Measurements from ENCODE around the gene KRTAP8-1. TPM values are rescaled to one million over a fixed set of nuclear protein-coding genes. Genes with fewer than 3 reads are reported as not detected.

Gene KRTAP8-1
- total RNA-seq, 2 experiments from 2014 or later: not detected

- TF ChIP-seq CTCF (IDR thresholded peaks at IDR 0.05): no peak
- Mint-ChIP-seq H3K4me3 (no peak overlapping the region), H3K27ac (no peak overlapping the region), H3K36me3 (ENCODE audit: low read depth) (no peaks in the 10 kb centered on the region), H3K27me3 (peaks cover 27% of the 10 kb centered on the region), H3K9me3 (no peaks in the 10 kb centered on the region), H3K4me1 (ENCODE audit: low read depth) (no peaks in the 10 kb centered on the region)
- DNase-seq: peak in 4 of 14 experiments; percentile 3 to 18 (median 4)
- Histone ChIP-seq H3K36me3 (ENCODE audit: insufficient read depth, low read length) (no peaks in the 10 kb centered on the region), H3K27ac (ENCODE audit: low read depth in 1 of 2, low read length in 2 of 2) (no peak overlapping the region), H3K27me3 (ENCODE audit: control insufficient read depth in 1 of 2, insufficient read depth in 2 of 2, low read length in 2 of 2) (peaks cover 3 to 4% of the 10 kb centered on the region in 2 experiments), H3K4me1 (ENCODE audit: insufficient read depth, low read length) (no peaks in the 10 kb centered on the region), H3K4me3 (ENCODE audit: low read length) (no peak overlapping the region), H3K9me3 (ENCODE audit: control insufficient read depth in 1 of 2, insufficient read depth in 1 of 2, low read length in 2 of 2) (no peaks in the 10 kb centered on the region)
- intact Hi-C loops (cut with DNase I, micrococcal nuclease): no loop called here
- ChIA-PET POLR2A (interaction anchor here (0.6 kb wide), 1 partner anchor 303 kb away, joined by 3 read pairs; no protein-coding TSS in a partner anchor), CTCF (no interaction called here)
- ATAC-seq (ENCODE audit: poor library complexity): no peak
Measured at GRCh38 chr21:30839304-30839703, 26.2 kb upstream of the KRTAP8-1 start.

GRCh38 chr21:30838536-30838935 lies 25.5 kb upstream of the KRTAP8-1 start:
- no peaks in the 10 kb centered on the region for H3K36me3 ChIP-seq (ENCODE audit: insufficient read depth, low read length)
- POLR2A ChIA-PET: no interaction called here
- no peak for ATAC-seq (ENCODE audit: poor library complexity)

GRCh38 chr21:30831194-30831765 lies 18.2 kb upstream of the KRTAP8-1 start:
- H3K4me1 ChIP-seq (ENCODE audit: insufficient read depth, low read length): no peaks in the 10 kb centered on the region
- Mint-ChIP-seq H3K4me1 (ENCODE audit: low read depth) (no peaks in the 10 kb centered on the region), H3K36me3 (ENCODE audit: low read depth) (no peaks in the 10 kb centered on the region), H3K4me3 (no peak overlapping the region), H3K27me3 (peaks cover 18% of the 10 kb centered on the region), H3K9me3 (no peaks in the 10 kb centered on the region), H3K27ac (no peak overlapping the region)
- H3K9me3 ChIP-seq (ENCODE audit: control insufficient read depth in 1 of 2, insufficient read depth in 1 of 2, low read length in 2 of 2): peaks cover 0 to 4% of the 10 kb centered on the region in 2 experiments
- peak in 8 of 14 experiments; percentile 2 to 61 (median 24) for DNase-seq
- intact Hi-C loops (cut with DNase I, micrococcal nuclease): loop anchor here (1.0 to 5.0 kb wide), 4 partner anchors 255 to 774 kb away; no protein-coding TSS in a partner anchor
- peaks cover 3 to 6% of the 10 kb centered on the region in 2 experiments for H3K27me3 ChIP-seq (ENCODE audit: control insufficient read depth in 1 of 2, insufficient read depth in 2 of 2, low read length in 2 of 2)
- CTCF ChIA-PET: no interaction called here
- H3K4me3 ChIP-seq (ENCODE audit: low read length): no peak overlapping the region
- peak; percentile 36 for TF ChIP-seq CTCF (IDR thresholded peaks at IDR 0.05)
- POLR2A ChIA-PET: no interaction called here
- H3K27ac ChIP-seq (ENCODE audit: low read depth in 1 of 2, low read length in 2 of 2): no peak overlapping the region
- no peaks in the 10 kb centered on the region for H3K36me3 ChIP-seq (ENCODE audit: insufficient read depth, low read length)
- no peak for ATAC-seq (ENCODE audit: poor library complexity)

More at GRCh38 chr21:30838536-30838935, 25.5 kb upstream of the KRTAP8-1 start:
- no peaks in the 10 kb centered on the region for H3K4me1 ChIP-seq (ENCODE audit: insufficient read depth, low read length)
- no peak overlapping the region for H3K27ac Mint-ChIP-seq
- H3K36me3 Mint-ChIP-seq (ENCODE audit: low read depth): no peaks in the 10 kb centered on the region
- intact Hi-C loops (cut with DNase I, micrococcal nuclease): no loop called here
- H3K4me3 Mint-ChIP-seq: no peak overlapping the region
- CTCF ChIA-PET: no interaction called here
- peaks cover 29% of the 10 kb centered on the region for H3K27me3 Mint-ChIP-seq
- no peaks in the 10 kb centered on the region for H3K4me1 Mint-ChIP-seq (ENCODE audit: low read depth)
- no peak overlapping the region for H3K4me3 ChIP-seq (ENCODE audit: low read length)
- H3K9me3 ChIP-seq (ENCODE audit: control insufficient read depth in 1 of 2, insufficient read depth in 1 of 2, low read length in 2 of 2): no peaks in the 10 kb centered on the region
- TF ChIP-seq CTCF (IDR thresholded peaks at IDR 0.05): no peak
- H3K27ac ChIP-seq (ENCODE audit: low read depth in 1 of 2, low read length in 2 of 2): no peak overlapping the region
- no peaks in the 10 kb centered on the region for H3K9me3 Mint-ChIP-seq
- DNase-seq: no peak
- H3K27me3 ChIP-seq (ENCODE audit: control insufficient read depth in 1 of 2, insufficient read depth in 2 of 2, low read length in 2 of 2): peaks cover 3 to 4% of the 10 kb centered on the region in 2 experiments
